ENCODE measurements around the gene CDKN3.
"Not testable (repeated sequence)": the region's sequence is repeated elsewhere in the genome, so short reads cannot be mapped to it uniquely, and the experiment has no call there.

The CDKN3 gene

DNA sequence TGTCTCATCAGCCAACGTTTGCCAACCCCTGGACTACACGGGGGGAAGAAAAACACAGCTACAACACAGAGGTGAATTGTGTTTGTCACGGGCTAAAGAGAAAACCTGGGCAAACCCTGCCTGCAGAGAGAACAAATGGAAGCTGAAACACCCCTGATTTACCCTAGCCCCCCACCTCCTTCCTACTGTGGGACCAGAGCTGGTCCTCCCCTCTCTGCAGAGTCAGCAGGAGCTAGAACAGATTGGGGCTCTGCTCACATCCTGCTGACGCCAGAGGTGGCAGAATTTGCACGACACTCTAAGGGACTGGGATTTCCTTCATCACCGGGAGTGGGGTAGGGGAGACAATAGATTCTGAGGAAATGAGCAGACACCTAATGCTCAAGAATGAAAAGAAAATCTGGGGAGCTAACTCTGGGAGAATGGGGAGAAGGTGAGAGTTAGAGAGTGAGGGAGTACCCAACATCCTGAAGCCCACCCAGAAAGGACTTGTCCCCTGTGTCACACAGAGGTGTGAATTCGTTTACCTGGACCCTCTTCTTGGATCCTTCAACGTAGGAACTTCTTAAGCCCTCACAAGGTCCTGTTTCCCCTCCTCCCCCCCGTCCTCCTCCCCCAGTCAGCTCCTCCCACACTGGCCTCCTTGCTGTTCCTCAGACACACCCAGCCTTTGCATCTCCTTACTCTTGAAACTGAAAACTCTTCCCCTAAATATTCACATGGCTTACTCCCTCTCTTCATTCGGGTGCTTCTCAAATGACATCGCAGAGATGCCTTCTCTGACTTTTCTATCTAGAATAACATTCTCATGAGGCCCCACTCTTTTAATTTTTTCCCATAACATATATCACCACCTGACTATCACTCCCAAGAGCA lies 26.2 kb upstream of the CDKN3 start:
- DNase-seq, result no peak

DNA sequence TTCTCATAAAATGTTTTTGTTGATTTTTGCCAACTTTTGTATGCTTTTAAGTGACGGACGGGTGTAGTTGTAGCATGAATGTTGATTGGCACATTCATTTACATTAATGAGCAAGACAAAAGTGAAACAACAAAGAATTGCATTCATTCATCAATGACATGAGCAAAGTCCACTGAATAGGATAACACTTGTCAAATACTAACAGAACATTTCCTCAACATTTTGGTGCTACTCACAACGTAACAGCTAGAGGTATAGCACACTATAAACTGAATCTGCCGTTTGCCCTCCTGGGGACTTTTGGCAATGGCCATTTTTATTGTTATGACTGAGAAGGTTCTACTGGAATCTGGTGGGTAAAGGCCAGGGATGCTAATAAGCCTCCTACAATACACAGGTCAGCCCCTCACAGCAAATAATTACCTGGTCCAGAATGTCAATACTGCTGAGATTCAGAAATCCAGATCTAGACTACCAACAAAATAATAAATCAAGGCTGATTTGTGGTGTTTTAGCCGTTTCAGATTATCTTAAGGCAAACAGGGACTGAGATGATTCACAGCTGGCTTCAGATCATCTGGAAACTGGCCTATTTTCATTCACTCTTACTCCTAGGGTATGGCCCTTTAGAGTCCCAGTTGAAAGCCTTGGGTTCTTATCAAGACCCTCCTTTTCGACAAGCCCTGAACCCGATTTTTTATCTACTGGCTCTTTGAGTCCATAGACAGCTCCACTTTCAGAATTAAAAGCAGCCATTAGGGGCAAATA lies 22.5 kb upstream of the CDKN3 start:
- DNase-seq, result no peak

DNA sequence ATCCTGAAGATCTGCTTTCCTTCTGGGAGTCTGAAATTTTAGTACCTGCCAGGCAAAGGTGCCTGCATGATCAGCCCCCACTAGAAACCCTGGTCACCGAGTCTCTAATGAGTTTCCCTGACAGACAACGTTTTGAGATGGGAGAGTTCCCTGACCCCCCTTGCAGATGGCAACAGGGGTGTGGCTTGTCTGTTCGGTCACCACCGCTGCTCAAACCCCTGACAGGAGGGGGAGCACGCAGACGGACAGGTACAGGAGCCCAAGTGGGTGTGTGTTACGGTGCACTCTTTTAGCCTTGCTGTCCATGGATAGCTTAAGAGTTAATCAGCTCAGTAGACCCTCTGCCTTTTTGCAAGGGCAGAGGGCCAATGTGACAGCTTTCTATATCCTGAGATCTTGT lies 19.3 kb upstream of the CDKN3 start:
- no peak for DNase-seq

DNA sequence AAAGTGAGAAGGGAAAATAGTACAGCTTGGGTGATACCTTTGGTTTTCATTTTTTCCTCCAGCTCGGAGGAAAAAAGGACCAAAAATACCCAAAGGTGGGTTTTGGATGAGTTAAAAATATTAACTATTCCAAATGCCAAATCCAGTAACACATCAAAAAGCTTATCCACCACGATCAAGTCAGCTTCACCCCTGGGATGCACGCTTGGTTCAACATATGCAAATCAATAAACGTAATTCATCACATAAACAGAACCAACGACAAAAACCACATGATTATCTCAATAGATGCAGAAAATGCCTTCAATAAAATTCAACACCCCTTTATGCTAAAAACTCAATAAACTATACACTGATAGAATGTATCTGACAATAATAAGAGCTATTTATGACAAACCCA lies 17.9 kb upstream of the CDKN3 start:
- not testable (repeated sequence) for DNase-seq

DNA sequence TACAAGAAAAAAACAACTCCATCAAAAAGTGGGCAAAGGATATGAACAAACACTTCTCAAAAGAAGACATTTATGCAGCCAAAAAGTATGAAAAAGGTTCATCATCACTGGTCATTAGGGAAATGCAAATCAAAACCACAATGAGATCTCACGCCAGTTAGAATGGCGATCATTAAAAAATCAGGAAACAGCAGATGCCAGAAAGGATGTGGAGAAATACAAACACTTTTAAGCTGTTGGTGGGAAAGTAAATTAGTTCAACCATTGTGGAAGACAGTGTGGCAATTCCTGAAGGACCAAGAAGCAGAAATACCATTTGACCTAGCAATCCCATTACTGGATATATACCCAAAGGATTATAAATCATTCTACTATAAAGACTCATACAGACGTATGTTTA lies 16.2 kb upstream of the CDKN3 start:
- not testable (repeated sequence) for DNase-seq

DNA sequence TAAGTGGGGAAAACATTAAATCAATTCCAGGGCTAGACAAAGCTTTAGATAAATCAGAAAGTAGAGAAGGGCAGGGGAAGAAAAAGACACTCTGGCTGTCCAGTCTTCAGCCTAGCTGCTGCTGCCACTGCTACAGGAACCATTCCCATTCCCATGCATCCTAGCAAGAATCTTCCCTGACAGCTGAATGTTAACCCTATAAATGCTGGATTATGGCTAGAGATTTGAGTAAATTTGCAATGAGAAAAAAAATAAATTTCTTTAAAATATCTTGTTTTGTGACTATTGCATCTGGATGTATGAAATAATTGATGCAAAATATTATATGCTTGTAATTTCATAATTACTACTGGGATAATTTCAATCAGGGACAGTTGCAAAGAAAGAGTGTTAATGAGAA lies 15.0 kb upstream of the CDKN3 start:
- DNase-seq, result no peak

DNA sequence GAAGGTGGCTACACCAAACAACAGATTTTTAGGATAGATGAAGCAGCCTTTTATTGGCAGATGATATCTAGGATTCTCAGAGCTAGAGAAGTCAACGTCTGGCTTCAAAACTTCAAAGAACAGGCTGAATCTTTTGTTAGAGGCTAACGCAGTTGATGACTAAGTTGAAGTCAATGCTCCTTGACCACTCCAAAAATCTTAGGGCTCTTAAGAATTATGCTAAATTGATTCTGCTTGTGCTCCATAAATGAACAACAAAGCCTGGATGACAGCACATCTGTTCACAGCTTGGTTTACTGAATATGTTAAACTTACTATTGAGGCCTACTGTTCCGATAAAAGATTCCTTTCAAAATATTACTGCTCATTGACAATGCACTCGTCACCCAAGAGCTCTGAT lies 13.0 kb upstream of the CDKN3 start:
- no peak for DNase-seq

DNA sequence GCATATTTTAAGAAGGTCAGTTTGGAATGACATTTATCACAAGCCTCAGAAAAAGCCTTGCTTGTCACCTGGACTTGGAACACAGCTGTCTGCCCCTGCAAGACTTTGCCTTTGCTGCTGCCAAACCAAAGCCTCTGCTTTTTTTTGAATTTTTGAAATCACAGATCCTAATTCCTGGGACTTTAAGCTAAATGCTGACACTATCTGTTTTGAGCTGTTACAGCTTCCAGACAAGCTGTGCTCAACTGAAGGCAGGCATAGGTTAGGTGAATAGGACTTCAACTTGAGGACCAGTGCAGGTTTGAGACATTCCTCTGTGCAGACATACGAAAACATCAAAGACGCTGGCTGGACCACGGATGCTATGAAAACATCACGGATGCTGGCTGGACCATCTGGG lies 11.3 kb upstream of the CDKN3 start:
- no peak for DNase-seq

DNA sequence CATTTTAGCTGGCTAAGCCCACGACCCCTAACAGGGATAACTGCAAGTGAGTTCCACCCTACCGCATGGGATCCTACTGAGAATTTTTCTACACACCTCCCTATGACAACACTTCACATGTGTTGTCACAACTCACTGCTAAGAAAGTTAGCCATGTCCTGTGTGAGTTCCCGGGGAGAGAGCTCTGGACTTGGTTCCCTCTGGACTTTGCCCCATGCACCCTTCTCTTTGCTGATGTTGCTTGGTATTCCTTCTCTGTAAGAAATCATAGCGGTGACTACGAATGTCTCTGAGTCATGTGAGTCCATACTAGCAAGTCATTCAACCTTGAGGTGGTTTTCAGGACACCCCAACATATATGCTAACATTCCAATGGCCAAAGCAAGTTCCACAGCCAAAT lies 9.5 kb upstream of the CDKN3 start:
- no peak for DNase-seq

DNA sequence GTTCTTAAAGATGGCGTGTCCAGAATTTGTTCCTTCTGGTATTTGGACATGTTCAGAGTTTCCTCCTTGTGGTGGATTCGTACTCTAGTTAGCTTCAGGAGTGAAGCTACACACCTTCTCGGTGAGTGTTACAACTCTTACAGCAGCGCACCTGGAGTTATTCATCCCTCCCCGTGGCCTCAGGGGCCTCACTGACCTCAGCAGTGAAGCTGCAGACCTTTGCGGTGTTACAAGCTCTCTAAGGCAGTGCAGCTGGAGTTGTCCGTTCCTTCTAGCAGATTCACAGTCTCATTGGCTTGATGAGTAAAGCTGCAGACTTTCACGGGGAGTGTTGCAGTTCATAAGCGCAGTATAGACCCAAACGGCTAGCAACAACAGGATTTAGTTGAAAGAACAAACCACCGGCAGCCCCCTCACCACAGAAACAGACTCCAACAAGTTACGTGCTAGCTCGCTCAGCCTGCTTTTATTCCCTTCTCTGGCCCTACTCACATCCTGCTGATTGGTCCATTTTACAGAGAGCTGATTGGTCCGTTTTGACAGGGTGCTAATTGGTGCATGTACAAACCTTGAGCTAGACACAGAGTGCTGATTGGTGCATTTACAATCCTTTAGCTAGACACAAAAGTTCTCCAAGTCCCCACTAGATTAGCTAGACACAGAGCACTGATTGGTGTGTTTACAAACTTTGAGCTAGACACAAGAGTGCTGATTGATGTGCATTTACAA lies 4.5 kb upstream of the CDKN3 start:
- no peak for DNase-seq

DNA sequence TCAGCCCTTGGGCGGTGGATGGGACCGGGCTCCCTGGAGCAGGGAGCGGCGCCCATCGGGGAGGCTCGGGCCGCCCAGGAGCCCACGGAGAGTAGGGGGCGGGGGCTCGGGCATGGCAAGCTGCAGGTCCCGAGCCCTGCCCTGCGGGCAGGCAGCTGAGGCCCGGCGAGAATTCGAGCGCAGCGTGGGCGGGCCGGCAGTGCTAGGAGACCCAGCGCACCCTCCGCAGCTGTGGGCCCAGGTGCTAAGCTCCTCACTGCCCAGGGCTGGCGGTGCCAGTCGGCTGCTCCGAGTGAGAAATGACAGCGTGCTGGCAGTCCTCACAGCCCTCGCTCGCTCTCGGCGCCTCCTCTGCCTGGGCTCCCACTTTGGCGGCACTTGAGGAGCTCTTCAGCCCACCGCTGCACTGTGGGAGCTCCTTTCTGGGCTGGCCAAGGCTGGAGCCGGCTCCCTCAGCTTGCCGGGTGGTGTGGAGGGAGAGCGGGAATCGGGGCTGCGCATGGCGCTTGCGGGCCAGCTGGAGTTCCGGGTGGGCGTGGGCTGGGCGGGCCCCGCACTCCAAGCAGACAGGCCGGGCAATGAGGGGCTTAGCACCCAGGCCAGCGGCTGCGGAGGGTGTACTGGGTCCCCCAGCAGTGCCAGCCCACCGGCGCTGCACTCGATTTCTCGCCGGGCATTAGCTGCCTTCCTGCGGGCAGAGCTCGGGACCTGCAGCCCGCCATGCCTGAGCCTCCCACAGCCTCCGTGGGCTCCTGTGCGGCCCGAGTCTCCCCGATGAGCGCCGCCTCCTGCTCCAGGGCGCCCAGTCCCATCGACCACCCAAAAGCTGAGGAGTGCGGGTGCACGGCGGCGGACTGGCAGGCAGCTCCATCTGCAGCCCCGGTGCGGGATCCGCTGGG lies 3.6 kb upstream of the CDKN3 start:
- not testable (repeated sequence) for DNase-seq

DNA sequence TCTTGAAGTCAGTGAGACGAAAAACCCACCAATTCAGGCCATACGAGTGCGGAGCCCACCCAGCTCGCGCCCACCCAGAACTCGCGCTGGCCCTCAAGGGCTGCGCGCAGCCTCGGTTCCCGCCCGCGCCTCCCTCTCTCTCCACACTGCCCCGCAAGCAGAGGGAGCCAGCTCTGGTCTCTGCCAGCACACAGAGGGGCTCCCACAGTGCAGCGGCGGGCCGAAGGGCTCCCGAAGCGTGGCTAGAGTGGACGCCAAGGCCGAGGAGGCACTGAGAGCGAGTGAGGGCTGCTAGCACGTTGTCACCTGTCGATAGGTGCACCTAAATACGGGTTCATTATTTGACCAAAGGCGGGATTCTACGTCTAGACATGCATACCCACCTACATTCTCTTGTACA lies 2.2 kb upstream of the CDKN3 start:
- DNase-seq, result no peak

DNA sequence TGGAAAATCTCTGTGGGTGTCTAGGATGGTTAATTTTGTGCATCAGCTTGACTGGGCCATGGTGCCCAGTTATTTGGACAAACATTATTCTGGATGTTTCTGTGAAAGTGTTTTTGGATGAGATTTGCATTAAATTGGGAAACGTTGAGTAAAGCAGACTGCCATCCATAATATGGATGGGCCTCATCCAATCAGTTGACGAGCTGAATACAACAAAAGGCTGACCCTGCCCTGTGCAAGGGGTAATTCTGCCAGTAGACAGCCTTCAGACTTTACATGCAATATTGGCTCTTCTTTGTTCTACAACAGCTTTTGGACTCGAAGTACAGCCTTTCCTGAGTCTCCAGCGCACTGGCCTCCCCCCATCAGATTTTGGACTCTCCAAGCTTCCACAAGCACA lies 1.5 kb upstream of the CDKN3 start:
- no peak for DNase-seq

DNA sequence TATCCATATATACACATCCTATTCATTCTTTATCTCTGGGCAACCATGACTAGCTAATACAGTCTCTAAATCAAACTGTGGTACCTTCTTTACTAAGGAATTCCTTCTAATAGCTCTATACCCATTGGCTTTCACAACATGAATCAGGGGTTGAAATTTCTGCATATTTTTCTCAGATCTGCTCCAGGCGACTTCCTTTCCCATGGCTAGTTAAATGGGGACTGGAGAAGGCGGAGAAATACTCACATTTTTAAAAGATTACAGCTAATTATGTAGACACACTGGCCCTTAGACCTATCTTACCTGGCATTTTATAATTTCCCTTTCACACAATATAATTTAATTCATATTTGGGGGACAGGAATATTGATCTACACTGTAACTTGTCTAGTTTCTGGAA lies 1.1 kb upstream of the CDKN3 start:
- no peak for DNase-seq

DNA sequence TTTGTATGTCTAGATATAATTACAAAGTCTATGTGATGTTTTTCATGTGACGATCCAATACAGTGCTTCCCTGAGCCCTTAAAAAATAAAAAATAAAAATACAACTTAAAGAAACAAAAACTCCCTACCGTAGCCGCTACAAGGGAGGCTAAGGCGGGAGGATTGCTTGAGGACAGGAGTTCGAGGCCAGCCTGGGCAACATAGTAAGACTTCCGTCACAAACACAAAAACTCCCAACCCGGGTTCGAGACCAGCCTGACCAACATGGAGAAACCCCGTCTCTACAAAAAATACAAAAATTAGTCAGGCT lies 669 bp upstream of the CDKN3 start:
- no peak for DNase-seq

DNA sequence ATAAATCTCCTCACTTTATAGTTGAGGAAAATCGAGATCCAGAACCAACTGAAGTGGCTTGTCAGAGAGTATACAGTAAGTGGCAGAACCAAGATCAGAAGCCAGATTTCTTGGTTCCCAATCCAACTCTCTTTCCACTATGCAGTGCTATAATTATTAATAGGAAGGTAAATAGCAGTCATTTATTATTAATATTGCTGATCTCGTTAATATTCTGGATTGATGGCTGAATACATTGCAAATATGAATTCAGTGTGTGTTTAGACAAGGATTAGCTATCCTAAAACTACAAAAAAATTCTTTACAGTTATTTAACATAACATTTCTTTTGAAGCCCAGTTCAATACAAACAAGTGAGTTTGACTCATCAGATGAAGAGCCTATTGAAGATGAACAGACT lies 2.8 kb downstream of the CDKN3 start:
- no peak for DNase-seq

DNA sequence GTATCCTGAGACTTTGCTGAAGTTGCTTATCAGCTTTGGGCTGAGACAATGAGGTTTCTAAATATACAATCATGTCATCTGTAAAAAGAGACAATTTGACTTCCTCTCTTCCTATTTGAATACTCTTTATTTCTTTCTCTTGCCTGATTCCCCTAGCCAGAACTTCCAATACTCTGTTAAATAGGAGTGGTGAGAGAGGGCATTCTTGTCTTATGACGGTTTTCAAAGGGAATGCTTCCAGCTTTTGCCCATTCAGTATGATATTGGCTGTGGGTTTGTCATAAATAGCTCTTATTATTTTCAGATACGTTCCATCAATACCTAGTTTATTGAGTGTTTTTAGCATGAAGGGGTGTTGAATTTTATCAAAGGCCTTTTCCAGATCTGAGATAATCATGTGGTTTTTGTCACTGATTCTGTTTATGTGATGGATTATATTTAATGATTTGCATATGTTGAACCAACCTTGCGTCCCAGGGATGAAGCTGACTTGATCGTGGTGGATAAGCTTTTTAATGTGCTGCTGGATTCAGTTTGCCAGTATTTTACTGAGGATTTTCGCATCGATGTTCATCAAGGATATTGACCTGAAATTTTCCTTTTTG lies 6.7 kb downstream of the CDKN3 start:
- DNase-seq, result not testable (repeated sequence)

DNA sequence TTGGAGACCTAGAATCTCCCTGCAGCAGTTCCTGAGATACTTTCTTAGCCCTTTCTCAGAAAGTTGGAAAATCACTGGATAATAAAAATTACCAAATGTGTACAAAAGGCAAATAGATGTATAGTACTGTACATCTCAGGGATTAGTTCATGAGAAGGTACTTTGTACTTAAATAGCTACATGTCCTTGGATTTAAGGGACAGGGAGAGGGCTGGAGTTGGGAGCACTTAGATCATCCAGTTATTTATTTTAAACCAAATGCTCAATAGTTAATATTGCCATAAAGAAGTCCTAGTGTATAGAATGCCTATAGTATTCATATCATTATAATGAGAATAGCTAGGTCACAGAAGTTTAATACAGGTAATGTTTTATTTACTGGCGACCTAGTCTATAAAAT lies 13.4 kb downstream of the CDKN3 start:
- no peak for DNase-seq

DNA sequence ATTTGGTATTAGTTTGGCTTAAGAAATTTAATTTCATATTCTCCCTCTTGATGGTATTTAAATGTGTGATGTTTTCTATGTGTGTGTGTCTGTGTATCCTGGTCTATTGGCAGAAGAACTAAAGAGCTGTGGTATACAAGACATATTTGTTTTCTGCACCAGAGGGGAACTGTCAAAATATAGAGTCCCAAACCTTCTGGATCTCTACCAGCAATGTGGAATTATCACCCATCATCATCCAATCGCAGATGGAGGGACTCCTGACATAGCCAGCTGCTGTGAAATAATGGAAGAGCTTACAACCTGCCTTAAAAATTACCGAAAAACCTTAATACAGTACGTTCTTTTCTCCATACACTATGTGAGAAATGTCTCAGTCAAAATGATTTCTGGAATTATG lies 14.6 kb downstream of the CDKN3 start:
- DNase-seq, result no peak

DNA sequence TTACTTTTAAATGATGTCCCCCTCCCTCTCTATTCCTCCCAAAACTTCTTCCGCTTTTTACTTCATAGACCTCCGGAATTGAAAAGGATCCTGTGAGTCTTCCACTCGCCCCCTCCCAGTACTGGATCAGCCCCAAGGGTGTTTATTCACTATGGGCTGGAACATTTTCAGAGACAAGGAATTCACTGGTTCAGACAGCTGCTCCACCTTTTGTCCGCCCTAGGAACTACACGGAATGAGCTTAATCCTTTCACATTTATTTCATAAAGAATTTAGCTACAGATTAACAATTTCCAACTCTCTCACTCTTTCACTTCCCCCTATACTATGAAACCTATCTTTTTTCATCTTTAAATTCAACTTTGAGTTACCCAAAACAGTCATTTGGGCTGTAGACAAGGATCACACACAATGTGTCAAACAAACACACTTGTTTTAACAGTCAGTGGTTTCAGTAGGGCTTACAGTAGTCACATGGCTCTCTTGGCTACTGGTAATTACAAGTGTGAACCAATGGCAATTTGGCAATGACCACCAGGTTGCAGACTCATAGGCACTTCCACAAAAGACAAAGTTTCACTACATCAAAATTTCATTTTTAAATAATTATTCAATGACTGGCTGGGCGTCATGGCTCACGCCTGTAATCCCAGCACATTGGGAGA lies 23.8 kb downstream of the CDKN3 start:
- DNase-seq, result no peak

DNA sequence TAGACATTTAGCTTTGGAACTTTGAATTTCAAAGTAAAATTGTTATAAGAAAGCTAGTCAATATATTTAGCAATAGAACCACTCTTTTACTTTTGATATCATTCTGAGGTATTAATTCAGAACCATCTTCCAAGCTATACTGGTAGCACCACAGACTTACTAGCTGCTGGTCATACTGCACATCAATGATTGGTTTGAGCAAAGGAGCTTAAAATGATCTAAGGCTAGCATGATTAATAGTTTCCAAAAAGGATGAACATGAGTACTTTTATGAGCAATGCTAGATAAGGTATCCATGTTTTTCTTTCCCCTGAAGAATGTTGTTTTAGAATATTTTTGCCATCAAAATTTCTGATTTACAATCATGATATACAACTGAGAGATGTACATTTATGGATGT lies 27.2 kb downstream of the CDKN3 start:
- no peak for DNase-seq

DNA sequence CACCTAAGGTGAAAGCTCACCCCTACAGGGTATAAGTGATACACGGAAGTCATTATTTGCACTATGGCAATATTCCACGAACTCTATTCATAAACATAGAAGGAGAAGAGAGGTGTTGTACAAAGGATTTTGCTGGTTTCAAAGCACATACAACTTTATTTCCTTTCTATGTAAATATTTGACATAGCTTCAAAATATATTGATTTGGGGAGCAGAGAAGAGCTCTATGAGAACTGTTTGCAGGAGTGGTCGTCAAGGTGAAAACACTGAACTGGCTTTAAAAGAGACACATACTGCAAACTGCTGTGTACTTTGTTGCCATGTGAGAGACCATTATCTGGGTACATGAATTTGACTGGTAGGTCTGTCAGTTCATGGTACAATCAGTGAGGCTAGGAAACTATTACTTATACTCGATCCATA lies 27.7 kb downstream of the CDKN3 start:
- DNase-seq, result no peak

Measured in GF-D8 (cell line).